ENCODE data around the gene VPS50. TPM values are rescaled to one million over a fixed set of nuclear protein-coding genes. Genes with fewer than 3 reads are reported as not detected.
"Not testable (repeated sequence)": the region's sequence is repeated elsewhere in the genome, so short reads cannot be mapped to it uniquely, and the experiment has no call there.

The VPS50 gene
- total and polyA plus RNA-seq, 2 donors (not counting 3 experiments of a cell fraction or from before 2014, with no cell fraction given): 6.6 to 25.6 TPM

DNA sequence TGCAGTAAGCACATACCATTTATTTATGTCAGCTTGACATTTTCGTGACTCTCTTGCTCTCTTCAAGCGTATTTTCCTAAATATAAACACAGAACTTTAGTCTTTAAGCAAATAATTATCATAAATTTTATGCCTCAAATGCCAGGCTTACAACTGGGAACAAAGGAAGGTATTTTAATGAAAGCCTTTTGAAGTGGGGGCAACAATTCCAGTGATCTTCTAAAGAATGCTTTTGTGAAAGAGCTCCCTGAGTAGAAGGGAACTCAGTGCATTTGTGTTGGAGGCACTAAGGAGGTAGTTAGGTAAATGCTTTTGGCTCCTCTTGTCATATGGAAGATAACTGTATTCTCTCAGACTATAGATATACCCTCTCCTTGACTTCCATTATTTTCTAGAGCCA lies 104.9 kb downstream of the VPS50 start:
- POLR2A ChIA-PET: no interaction called here
- dilution Hi-C loops (cut with MboI; ENCODE audit: extremely low pct_ligation_motif_present, low sequenced_read_pairs): no loop called here
- no peak overlapping the region for H3K9ac ChIP-seq (replicated peaks; ENCODE audit: extremely low read depth, insufficient read depth, low read length)
- intact Hi-C loops (cut with micrococcal nuclease): no loop called here
- TF ChIP-seq MYC (IDR thresholded peaks at IDR 0.05; ENCODE audit: low read depth, low read length): no peak
- no peaks in the 10 kb centered on the region for H3K9me3 ChIP-seq (replicated peaks; ENCODE audit: control insufficient read depth, insufficient read depth, low read length)
- no peaks in the 10 kb centered on the region for H3K4me1 ChIP-seq (ENCODE audit: control insufficient read depth, extremely low read depth, insufficient read depth, low read length)
- CTCF ChIA-PET: no interaction called here
- DNase-seq (ENCODE audit: low read depth, low spot score) (no peak), FAIRE-seq (no peak)
- H3K36me3 ChIP-seq (ENCODE audit: control insufficient read depth in 2 of 2, extremely low read depth in 1 of 2, insufficient read depth in 2 of 2, low read length in 2 of 2): no peaks in the 10 kb centered on the region
- no peak overlapping the region for H3K4me3 ChIP-seq (replicated peaks in 1 of 3; ENCODE audit: insufficient read depth in 1 of 3, low read depth in 1 of 3, low read length in 3 of 3)
- no peaks in the 10 kb centered on the region for H3K79me2 ChIP-seq (ENCODE audit: control insufficient read depth, insufficient read depth, low read length)
- no peaks in the 10 kb centered on the region for H3K9me1 ChIP-seq (replicated peaks; ENCODE audit: control insufficient read depth, extremely low read depth, insufficient read depth, low read length)
- no TSS peak for BruUV-seq (replicated peaks)
- no peaks in the 10 kb centered on the region for H3K27me3 ChIP-seq (ENCODE audit: control insufficient read depth in 2 of 2, insufficient read depth in 2 of 2, low read length in 2 of 2)
- H3K27ac ChIP-seq (ENCODE audit: insufficient read depth, low read depth, low read length): no peak overlapping the region
- H3K4me2 ChIP-seq (ENCODE audit: insufficient read depth, low read length): no peak overlapping the region
- H2AFZ ChIP-seq (ENCODE audit: low read depth, low read length): no peak overlapping the region
- H4K20me1 ChIP-seq (replicated peaks; ENCODE audit: control insufficient read depth, extremely low read depth, insufficient read depth, low read length): no peaks in the 10 kb centered on the region

- H3K27me3 ChIP-seq (ENCODE audit: control insufficient read depth in 2 of 2, insufficient read depth in 2 of 2, low read length in 2 of 2); H3K9me3 ChIP-seq (replicated peaks; ENCODE audit: control insufficient read depth, insufficient read depth, low read length); H2AFZ ChIP-seq (ENCODE audit: low read depth, low read length); H3K9ac ChIP-seq (replicated peaks; ENCODE audit: extremely low read depth, insufficient read depth, low read length); POLR2A ChIA-PET; H3K79me2 ChIP-seq (ENCODE audit: control insufficient read depth, insufficient read depth, low read length); FAIRE-seq; H3K36me3 ChIP-seq (ENCODE audit: control insufficient read depth in 2 of 2, extremely low read depth in 1 of 2, insufficient read depth in 2 of 2, low read length in 2 of 2); H3K27ac ChIP-seq (ENCODE audit: insufficient read depth, low read depth, low read length); CTCF ChIA-PET; intact Hi-C loops (cut with micrococcal nuclease); dilution Hi-C loops (cut with MboI; ENCODE audit: extremely low pct_ligation_motif_present, low sequenced_read_pairs); BruUV-seq (replicated peaks); H3K4me2 ChIP-seq (ENCODE audit: insufficient read depth, low read length); H4K20me1 ChIP-seq (replicated peaks; ENCODE audit: control insufficient read depth, extremely low read depth, insufficient read depth, low read length); H3K4me1 ChIP-seq (ENCODE audit: control insufficient read depth, extremely low read depth, insufficient read depth, low read length); H3K9me1 ChIP-seq (replicated peaks; ENCODE audit: control insufficient read depth, extremely low read depth, insufficient read depth, low read length); H3K4me3 ChIP-seq (replicated peaks in 1 of 3; ENCODE audit: insufficient read depth in 1 of 3, low read depth in 1 of 3, low read length in 3 of 3); DNase-seq (ENCODE audit: low read depth, low spot score): not testable (repeated sequence)
These were observed 110.0 kb downstream of the VPS50 start for GRCh38 chr7:93342178-93342577.

DNA sequence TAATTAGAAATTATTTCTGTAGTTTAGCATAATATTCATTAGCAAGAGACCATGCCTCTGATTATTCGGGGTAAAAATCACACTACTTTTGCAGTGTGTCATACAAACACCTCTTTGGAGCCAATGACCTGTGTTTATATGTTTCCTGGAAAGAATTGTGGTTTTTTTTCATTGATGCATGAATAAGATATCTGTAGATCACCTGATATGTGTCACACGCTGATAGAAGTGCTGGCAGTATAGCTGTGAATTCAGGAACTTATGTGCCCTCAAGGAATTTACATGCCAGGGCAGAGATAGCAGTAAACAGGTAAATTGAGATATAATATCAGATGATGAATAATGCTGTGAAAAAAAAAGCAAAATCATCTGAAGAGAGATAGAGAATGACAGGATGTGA lies 118.2 kb downstream of the VPS50 start:
- H3K4me2 ChIP-seq (ENCODE audit: insufficient read depth, low read length): no peak overlapping the region
- no peak for DNase-seq (ENCODE audit: low read depth, low spot score)

More for the DNA sequence above, 118.2 kb downstream of the VPS50 start:
- H3K79me2 ChIP-seq (ENCODE audit: control insufficient read depth, insufficient read depth, low read length): no peaks in the 10 kb centered on the region
- FAIRE-seq: no peak
- TF ChIP-seq POLR2A (IDR thresholded peaks at IDR 0.05; ENCODE audit: low read depth, low read length) (no peak), JUN (IDR thresholded peaks at IDR 0.05; ENCODE audit: borderline replicate concordance, insufficient read depth, insufficient read length, low read depth) (no peak), FOS (IDR thresholded peaks at IDR 0.05; ENCODE audit: borderline replicate concordance, insufficient read depth, low read length) (no peak), POLR2AphosphoS5 (IDR thresholded peaks at IDR 0.05; ENCODE audit: insufficient read depth, low read depth, low read length) (no peak)
- no peaks in the 10 kb centered on the region for H3K27me3 ChIP-seq (ENCODE audit: control insufficient read depth in 2 of 2, insufficient read depth in 2 of 2, low read length in 2 of 2)
- H3K36me3 ChIP-seq (ENCODE audit: control insufficient read depth in 2 of 2, extremely low read depth in 1 of 2, insufficient read depth in 2 of 2, low read length in 2 of 2): no peaks in the 10 kb centered on the region
- no peak overlapping the region for H2AFZ ChIP-seq (ENCODE audit: low read depth, low read length)
- BruUV-seq (replicated peaks): no TSS peak
- no peak overlapping the region for H3K4me3 ChIP-seq (replicated peaks in 1 of 3; ENCODE audit: insufficient read depth in 1 of 3, low read depth in 1 of 3, low read length in 3 of 3)
- H3K9ac ChIP-seq (replicated peaks; ENCODE audit: extremely low read depth, insufficient read depth, low read length): no peak overlapping the region
- dilution Hi-C loops (cut with MboI; ENCODE audit: extremely low pct_ligation_motif_present, low sequenced_read_pairs) (no loop called here), intact Hi-C loops (cut with micrococcal nuclease) (no loop called here)
- no peaks in the 10 kb centered on the region for H3K9me3 ChIP-seq (replicated peaks; ENCODE audit: control insufficient read depth, insufficient read depth, low read length)
- H3K4me1 ChIP-seq (ENCODE audit: control insufficient read depth, extremely low read depth, insufficient read depth, low read length): no peaks in the 10 kb centered on the region
- no peak overlapping the region for H3K27ac ChIP-seq (ENCODE audit: insufficient read depth, low read depth, low read length)
- CTCF ChIA-PET: no interaction called here
- no peaks in the 10 kb centered on the region for H4K20me1 ChIP-seq (replicated peaks; ENCODE audit: control insufficient read depth, extremely low read depth, insufficient read depth, low read length)
- H3K9me1 ChIP-seq (replicated peaks; ENCODE audit: control insufficient read depth, extremely low read depth, insufficient read depth, low read length): no peaks in the 10 kb centered on the region
- POLR2A ChIA-PET: no interaction called here
